ENCODE measurements around the gene DDA1.
"Not testable (repeated sequence)": the region's sequence is repeated elsewhere in the genome, so short reads cannot be mapped to it uniquely, and the experiment has no call there.

The DDA1 gene

GRCh38 chr19:17289489-17289888 is 19.9 kb upstream of the DDA1 start:
- DNase-seq: no peak

- no peak for DNase-seq
These were observed 16.9 kb upstream of the DDA1 start for GRCh38 chr19:17292301-17293074.

- DNase-seq: no peak
These were observed 15.8 kb upstream of the DDA1 start for GRCh38 chr19:17293605-17294004.

GRCh38 chr19:17294051-17294891 is 15.1 kb upstream of the DDA1 start:
- DNase-seq: no peak

- not testable (repeated sequence) for DNase-seq
These were observed 13.8 kb upstream of the DDA1 start for GRCh38 chr19:17295551-17295950.

GRCh38 chr19:17296273-17296672 is 13.1 kb upstream of the DDA1 start:
- no peak for DNase-seq

GRCh38 chr19:17296976-17297375 is 12.4 kb upstream of the DDA1 start:
- DNase-seq: no peak

- no peak for DNase-seq
These were observed 8.3 kb upstream of the DDA1 start for GRCh38 chr19:17300992-17301619.

GRCh38 chr19:17302391-17303166 is 6.8 kb upstream of the DDA1 start:
- no peak for DNase-seq

GRCh38 chr19:17303167-17303939 is 6.0 kb upstream of the DDA1 start, which contains the start of gene ABHD8:
TSS of gene ABHD8 (minus strand) at chr19:17303425. CDS start at chr19:17301616, 1,809 bp downstream.
- peak; percentile 73 for DNase-seq

GRCh38 chr19:17303940-17304267 is 5.5 kb upstream of the DDA1 start:
- DNase-seq: no peak

GRCh38 chr19:17304386-17305215 is 4.8 kb upstream of the DDA1 start:
- no peak for DNase-seq

- no peak for DNase-seq
These were observed 4.2 kb upstream of the DDA1 start for GRCh38 chr19:17305216-17305516.

- peak; percentile 100 for DNase-seq
These were observed 3.7 kb upstream of the DDA1 start, which contains the start of gene MRPL34 for GRCh38 chr19:17305517-17306284. TSS of gene MRPL34 (plus strand) at chr19:17305872. CDS start at chr19:17305893, 21 bp downstream.

- peak; percentile 37 for DNase-seq
These were observed 3.1 kb upstream of the DDA1 start for GRCh38 chr19:17306285-17306714.

GRCh38 chr19:17307876-17308377 is 1.4 kb upstream of the DDA1 start:
- DNase-seq: no peak

- no peak for DNase-seq
These were observed 650 bp downstream of the DDA1 start for GRCh38 chr19:17309965-17310461.

GRCh38 chr19:17311455-17312188 is 2.3 kb downstream of the DDA1 start:
- DNase-seq: no peak

Data from NCI-H2171 treated with DMSO at 0.1 percent for 48 hours (cell line).